NCI-H446 treated with DMSO at 0.1 percent for 48 hours (cell line): Measurements from ENCODE around the gene CCDC107.

Experiments
- DNase-seq: peaks from one replicate; lab custom pipeline; 2025; lab: John Stamatoyannopoulos, UW

Gene CCDC107

GRCh38 chr9:35682520-35683315, 24.6 kb downstream of the CCDC107 start:
- no peak for DNase-seq

DNA sequence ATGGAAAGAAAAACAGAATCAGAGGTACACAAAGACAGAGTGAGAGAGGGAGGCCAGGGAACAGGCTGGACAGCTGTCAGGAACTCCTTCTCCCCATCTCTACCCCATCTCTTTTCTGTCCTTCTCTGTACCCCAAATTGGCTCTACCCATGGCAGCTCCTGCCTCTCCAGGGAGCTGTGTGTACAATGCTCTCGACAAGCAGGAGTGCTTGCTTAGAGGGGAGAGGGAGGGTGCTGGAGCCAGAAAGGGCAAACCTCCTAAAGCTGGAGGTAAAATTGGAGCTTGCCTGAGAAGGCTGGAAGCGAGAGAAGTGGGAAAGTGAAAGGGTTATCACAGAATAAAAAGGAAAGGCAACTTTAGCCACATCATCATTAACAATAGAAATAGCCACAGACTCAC, 25.2 kb downstream of the CCDC107 start:
- DNase-seq, result no peak

GRCh38 chr9:35684921-35685320, 26.8 kb downstream of the CCDC107 start:
- DNase-seq, result no peak

- no peak for DNase-seq
Observed at GRCh38 chr9:35685506-35685905, 27.4 kb downstream of the CCDC107 start.

- no peak for DNase-seq
Observed at GRCh38 chr9:35686222-35687203, 28.4 kb downstream of the CCDC107 start.

DNA sequence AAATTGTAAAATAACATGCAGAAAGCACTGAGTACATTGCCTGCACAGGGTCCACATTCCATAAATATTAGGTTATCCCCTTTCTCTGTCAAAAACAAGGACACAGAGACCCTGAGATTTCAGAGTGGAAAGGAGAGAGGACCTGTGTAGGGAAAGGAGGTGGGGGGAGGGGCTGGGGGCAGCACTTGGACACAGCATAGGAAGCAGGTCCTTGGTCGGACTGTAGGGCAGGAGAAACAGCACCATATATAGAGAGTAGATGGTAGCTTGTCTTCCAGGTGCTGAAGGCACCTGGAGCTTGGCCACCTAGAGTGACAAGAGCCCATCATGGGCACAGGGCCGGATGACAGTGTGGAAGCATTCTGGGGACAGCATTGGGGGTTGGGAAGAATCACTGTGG, 29.2 kb downstream of the CCDC107 start:
- DNase-seq, result no peak

GRCh38 chr9:35687972-35688557, 30.0 kb downstream of the CCDC107 start:
- no peak for DNase-seq

DNA sequence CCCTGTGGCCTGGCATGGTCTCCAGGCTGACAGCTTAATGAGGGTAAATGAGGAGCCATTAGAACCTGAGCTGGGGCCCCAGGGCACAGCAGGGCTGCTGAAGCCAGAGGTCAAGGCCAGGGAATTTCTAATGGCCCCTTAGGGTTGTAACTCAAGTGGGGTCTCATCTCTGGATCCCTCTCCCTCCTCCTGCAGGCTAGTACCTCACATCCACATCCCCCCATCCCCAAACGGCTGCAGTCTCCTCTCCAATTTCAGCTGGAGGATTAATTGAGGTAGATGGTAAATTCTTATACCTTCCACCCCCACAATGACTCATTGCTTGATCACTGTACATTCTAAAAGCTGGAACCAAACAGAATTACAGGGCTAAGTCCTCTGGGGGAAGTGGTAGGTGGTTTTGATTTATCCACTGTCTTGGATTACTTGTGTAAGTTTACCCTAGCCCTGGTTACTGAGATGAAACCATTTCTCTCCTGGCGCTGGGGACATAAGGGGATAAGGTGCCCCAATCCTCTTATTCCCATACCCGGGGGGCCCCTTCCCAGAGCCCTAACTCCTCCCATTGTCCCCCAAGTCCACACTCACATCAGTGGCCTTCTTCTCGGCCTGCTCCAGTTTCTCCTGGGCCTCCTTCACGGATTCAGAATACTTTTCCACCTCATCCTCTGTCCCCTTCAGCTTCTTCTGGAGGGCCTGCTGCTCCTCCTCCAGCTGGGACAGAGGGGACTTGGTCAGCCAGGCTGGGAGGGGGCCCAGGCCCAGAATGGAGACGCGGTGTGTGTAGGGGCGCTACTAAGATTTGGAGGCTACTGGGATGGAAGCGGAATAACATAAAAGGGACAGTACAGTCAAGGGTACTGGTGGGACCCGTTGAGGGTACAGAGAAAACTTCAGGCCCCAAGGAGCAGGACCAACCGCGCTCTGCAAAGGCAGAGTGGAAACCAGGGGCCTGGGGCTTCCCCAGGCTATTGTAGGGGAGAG, 30.8 kb downstream of the CCDC107 start:
- DNase-seq, result no peak

- no peak for DNase-seq
Observed at GRCh38 chr9:35689542-35690293, 31.6 kb downstream of the CCDC107 start, which contains the start of gene TPM2. TPM2 (minus strand) TSS chr9:35689925; CDS start chr9:35689817, 108 bp downstream.

DNA sequence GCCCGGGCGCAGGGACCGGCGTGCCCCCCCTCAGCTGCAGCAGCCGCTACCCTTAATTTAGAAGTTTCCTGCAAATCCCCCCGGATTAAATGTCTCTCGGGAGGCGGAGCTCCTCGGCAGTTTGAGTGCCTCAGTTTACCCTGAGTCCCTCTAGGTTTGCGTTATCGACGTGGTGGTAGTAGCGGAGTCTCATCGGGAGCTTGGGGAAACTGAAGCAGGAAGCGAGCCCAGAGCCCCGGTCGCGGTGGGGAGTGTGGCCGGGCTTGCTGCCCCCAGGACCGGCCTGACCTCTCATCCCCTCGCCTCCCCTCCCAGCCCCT, 32.2 kb downstream of the CCDC107 start:
- no peak for DNase-seq

DNA sequence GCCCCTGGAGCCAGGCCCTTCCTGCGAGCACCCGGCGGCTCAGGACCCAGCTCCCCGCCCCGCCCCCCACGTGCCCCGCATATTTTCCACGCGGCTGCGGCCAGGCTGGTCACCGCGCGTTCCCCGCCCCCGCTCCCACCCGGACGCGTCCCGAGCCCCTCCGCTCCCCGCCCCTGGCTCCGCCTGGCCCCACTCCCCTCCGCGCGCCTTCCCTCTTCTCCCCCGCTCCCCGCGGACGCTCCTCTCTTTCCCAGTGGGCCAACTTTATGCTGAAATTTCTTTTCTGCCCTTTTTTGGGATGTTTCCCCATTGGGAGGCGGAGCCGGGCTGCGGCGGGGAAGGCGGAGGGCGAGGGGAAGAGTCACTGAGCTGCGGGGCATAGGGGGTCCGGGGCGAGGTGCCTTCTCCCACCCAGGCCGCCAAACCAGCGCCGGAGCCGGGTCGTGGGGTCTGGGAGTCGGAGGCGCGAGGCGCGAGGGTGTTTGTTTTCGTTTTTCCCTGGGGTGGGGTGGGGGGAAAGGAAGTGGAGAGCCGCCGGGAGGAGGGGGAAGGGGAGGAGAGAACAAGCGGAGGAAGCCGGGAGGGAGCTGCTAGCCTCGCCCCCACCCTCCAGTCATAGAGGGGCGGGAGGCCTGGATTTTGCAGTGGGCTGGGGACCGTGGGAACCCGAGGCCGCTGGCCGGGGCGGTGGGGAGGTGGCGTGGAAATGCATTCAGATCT, 32.7 kb downstream of the CCDC107 start:
- no peak for DNase-seq

- no peak for DNase-seq
Observed at GRCh38 chr9:35691334-35691650, 33.2 kb downstream of the CCDC107 start.

- no peak for DNase-seq
Observed at GRCh38 chr9:35691757-35692301, 33.7 kb downstream of the CCDC107 start.

DNA sequence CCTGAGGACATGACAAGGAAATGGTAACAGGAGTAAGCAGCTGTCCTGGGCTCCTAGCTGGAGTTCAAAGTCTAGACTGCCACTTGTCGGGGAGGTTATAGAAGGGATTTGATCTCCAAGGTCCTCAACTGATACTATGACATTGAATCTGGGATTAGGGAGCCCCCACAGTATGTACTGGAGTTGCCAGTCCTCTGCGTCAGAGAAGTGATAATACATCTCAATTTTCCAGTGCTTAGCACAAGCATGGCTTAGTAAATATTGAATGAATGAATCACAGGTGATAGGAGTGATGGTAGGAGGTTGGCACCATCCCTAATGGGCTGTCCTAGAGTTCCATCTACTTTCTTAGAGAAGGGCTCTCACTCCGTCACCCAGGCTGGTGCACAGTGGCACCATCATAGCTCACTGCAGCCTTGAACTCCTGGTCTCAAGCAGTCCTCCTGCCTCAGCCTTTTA, 37.9 kb downstream of the CCDC107 start:
- DNase-seq, result no peak

- no peak for DNase-seq
Observed at GRCh38 chr9:35696520-35697215, 38.6 kb downstream of the CCDC107 start.

- DNase-seq, result no peak
Observed at GRCh38 chr9:35697486-35697885, 39.4 kb downstream of the CCDC107 start.

GRCh38 chr9:35698231-35698630, 40.1 kb downstream of the CCDC107 start:
- no peak for DNase-seq

GRCh38 chr9:35700031-35700430, 41.9 kb downstream of the CCDC107 start:
- no peak for DNase-seq

DNA sequence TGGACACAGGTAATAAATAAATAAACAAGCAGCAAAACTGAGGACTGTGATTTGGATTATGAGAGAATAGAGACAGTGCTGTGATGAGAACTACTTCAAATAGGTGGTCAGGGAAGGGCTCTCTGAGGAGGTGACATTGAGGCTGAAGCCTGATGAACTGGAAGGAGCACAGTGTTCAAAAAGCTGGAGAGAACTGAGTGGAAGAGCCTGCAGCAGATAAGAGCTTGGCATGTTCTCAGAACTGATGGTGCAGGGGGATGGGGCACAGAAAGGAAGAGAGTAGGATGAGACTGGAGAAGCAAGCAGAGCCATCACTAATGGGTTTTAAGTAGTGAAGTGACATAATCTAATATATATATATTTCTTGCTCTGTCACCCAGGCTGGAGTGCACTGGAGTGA, 42.9 kb downstream of the CCDC107 start:
- DNase-seq, result no peak
